Mononuclear cell (primary cell): ENCODE results near the gene ASB8. TPM values are rescaled to one million over a fixed set of nuclear protein-coding genes. Genes with fewer than 3 reads are reported as not detected.
"Not testable (repeated sequence)": the region's sequence is repeated elsewhere in the genome, so short reads cannot be mapped to it uniquely, and the experiment has no call there.

Source experiments
- H3K27me3 ChIP-seq: 2 replicates; pipeline ENCODE4 v1.6.0; 2011; ENCODE audit warnings: low read length, control low read depth; ENCODE audit not compliant: insufficient read depth
- H3K4me1 ChIP-seq: 2 replicates; pipeline ENCODE4 v1.5.1; 2011; ENCODE audit warnings: mild to moderate bottlenecking, low read length, control low read depth; ENCODE audit not compliant: insufficient read depth
- H3K4me3 ChIP-seq: 2 replicates; pipeline ENCODE4 v1.5.1; 2011; ENCODE audit warnings: mild to moderate bottlenecking, low read length, moderate library complexity
- H3K9me3 ChIP-seq: 2 replicates; pipeline ENCODE4 v1.5.1; 2011; ENCODE audit warnings: low read depth, mild to moderate bottlenecking, control low read depth, low read length
- total RNA-seq: library from RNA; depleted of rRNA; stranded (reverse); fragments of >200 nt; gene quantifications from one replicate; pipeline ENCODE4 v1.2.3, GENCODE V29; 2012

ASB8 gene
- total RNA-seq, 1 donor: 47.3 TPM

DNA sequence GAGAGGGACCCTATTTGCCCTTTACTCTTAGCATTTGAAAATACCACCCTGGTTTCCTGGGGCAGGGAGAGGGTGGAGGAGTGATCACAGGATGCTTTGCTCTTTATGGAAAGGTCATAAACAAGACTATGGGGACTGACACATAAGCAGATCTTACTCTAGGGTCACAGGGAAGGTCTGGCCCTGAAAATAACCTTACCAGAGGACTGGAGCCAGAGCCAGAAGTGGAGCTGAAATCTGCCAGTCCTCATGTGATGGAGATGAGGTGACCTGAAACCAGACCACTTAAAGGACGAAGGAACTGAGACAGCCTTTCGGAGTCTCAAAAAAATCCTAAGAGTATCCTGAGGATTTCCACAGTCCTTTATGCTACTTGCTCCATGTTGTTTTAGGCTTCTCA is 25.8 kb downstream of the ASB8 start:
- Histone ChIP-seq H3K27me3 (no peaks in the 10 kb centered on the region), H3K4me3 (no peak overlapping the region), H3K4me1 (no peaks in the 10 kb centered on the region), H3K9me3 (no peaks in the 10 kb centered on the region)

DNA sequence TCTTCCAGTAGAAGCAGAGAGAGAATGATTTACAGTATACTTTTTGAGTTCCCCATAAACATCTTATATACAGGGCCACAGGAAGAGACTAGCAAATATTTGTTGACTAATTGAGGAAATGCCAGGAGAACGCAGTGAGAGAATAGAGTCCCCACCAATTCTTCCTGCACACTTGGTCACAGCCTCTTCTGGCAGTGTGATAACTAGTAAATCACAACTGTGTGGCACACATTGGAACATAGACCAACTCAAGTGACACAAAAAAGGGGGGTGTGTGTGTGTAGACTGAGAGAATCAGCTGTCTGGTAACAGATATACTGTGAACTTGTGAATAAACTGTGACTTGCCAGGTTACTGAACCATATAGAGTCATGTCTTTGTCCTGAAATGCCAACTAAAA is 27.9 kb downstream of the ASB8 start:
- Histone ChIP-seq H3K4me3 (no peak overlapping the region), H3K9me3 (no peaks in the 10 kb centered on the region), H3K4me1 (no peaks in the 10 kb centered on the region), H3K27me3 (no peaks in the 10 kb centered on the region)

GRCh38 chr12:48128800-48129199 is 28.5 kb downstream of the ASB8 start:
- Histone ChIP-seq H3K4me3 (no peak overlapping the region), H3K4me1 (no peaks in the 10 kb centered on the region), H3K9me3 (no peaks in the 10 kb centered on the region), H3K27me3 (no peaks in the 10 kb centered on the region)

GRCh38 chr12:48126953-48127630 is 30.2 kb downstream of the ASB8 start:
- no peaks in the 10 kb centered on the region for H3K27me3 ChIP-seq
- no peaks in the 10 kb centered on the region for H3K9me3 ChIP-seq
- H3K4me1 ChIP-seq: no peaks in the 10 kb centered on the region
- H3K4me3 ChIP-seq: no peak overlapping the region

DNA sequence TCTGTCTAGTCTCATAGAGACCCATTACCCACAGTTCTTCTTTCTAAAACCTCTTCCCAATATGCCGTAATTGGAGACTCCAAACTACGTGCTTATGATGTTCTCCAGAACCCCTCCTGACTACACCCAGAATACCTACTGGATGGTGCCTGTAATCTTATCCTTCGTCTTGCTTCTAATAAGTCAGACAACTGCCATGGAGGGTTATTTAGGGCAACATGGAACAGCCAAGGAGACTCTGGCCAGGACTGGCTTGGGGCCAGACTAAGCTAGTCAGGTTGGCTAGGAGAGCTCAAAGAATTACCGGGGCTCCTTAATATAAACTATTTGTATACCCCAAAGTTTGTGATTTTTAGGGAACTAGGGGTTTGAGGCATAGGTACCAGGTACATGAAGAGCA is 31.3 kb downstream of the ASB8 start:
- H3K27me3 ChIP-seq: no peaks in the 10 kb centered on the region
- H3K4me3 ChIP-seq: no peak overlapping the region
- no peaks in the 10 kb centered on the region for H3K4me1 ChIP-seq
- H3K9me3 ChIP-seq: no peaks in the 10 kb centered on the region

DNA sequence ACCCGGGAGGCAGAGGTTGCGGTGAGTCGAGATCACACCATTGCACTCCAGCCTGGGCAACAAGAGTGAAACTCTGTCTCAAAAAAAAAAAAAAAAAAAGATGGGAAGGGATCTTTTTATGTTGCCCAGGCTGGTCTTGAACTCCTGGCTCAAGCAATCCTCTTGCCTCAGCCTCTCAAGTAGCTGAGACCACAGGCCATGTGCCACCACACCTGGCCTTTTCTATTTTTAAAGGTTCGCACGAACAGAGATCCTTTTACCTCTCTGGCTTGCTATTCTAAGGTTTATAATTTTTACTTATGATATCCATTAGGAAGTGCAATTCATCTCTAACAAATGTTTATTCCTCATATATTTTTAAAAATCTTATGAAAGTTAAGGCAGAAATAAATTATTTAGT is 31.8 kb downstream of the ASB8 start:
- H3K4me3 ChIP-seq, H3K9me3 ChIP-seq, H3K4me1 ChIP-seq, H3K27me3 ChIP-seq: not testable (repeated sequence)

DNA sequence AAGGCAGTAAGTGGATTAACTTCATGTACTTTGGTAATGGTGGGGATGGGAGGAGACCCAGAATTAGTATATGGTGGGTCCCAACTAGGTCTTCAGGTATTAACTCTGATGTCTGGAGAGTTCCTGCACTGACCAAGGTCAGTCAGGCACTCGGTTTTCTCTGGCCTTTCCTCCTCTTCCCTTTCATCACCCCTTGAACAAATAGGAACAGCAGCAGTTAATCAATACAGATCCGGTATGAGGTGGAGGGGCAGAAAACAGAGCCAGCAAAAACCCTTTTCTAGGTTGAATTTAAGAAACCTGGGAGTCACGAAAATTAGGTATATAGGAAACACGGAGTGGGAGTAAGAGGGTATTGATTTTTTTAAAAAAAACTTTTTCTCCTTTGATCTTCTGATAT is 34.1 kb downstream of the ASB8 start:
- Histone ChIP-seq H3K4me3 (no peak overlapping the region), H3K4me1 (peaks cover 14% of the 10 kb centered on the region), H3K27me3 (no peaks in the 10 kb centered on the region), H3K9me3 (no peaks in the 10 kb centered on the region)

DNA sequence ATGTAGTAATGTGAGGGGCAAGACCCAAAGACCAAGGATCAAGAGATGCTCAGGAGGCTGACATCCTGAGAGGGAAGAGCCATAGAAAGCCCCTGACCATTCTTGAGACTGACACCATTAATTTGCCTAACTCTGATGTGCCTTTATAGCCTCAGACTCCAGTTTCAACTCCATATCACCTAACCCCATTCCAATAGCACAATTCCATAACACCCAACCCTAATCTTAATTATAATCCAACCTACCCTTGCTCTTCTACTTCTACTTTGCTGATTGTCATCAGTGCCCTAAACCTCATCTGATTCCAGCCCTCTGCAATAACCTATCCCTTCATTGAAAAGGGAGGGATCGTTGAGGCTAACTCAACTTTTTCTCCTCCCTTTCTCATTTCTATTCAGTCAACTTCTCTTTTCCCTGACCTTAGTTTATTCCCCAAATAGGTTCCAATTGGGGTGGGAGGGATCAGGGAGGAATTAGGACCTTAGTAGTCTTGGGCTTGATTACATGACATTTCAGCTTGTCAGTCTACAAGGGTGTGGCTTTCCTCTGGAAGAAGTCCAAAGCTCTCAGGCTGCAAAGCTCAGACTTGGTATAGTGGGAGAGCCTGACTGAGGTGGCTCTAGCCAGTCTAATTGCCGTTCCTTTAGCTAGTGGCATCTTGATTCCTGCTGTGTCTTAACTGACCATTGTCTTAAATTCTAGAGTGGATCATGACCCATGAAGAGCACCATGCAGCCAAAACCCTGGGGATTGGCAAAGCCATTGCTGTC is 35.1 kb downstream of the ASB8 start:
- H3K27me3 ChIP-seq: no peaks in the 10 kb centered on the region
- H3K9me3 ChIP-seq: no peaks in the 10 kb centered on the region
- H3K4me3 ChIP-seq: no peak overlapping the region
- H3K4me1 ChIP-seq: peaks cover 14% of the 10 kb centered on the region

DNA sequence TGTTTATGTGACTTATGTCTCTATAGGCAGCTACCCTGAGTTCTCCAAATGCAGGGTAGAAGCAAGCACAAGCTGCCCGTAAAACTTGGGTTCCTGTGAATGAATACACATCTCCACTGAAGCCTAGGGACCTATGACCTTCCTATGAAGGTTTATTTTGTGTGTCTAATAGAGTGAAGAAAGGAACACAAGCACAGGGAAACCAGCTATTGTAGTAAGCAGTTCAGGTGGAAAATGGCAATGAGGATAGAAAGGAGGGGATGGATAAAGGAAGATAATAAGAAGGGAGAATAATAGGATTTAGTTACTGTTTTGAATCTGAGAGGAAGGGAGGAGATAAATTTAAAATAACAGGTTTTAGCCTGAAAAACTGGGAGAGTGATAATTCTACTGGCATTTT is 35.8 kb downstream of the ASB8 start:
- peaks cover 14% of the 10 kb centered on the region for H3K4me1 ChIP-seq
- H3K9me3 ChIP-seq: no peaks in the 10 kb centered on the region
- no peaks in the 10 kb centered on the region for H3K27me3 ChIP-seq
- H3K4me3 ChIP-seq: no peak overlapping the region

- Histone ChIP-seq H3K9me3 (no peaks in the 10 kb centered on the region), H3K4me3 (peak overlapping the region; percentile 51), H3K4me1 (peaks cover 14% of the 10 kb centered on the region)
Measured at GRCh38 chr12:48119834-48120195, 37.5 kb downstream of the ASB8 start.

GRCh38 chr12:48119078-48119833 is 38.1 kb downstream of the ASB8 start, which contains the start of gene PFKM:
Gene PFKM (plus strand): TSS chr12:48119364. CDS start chr12:48122775, 3,411 bp downstream.
- Histone ChIP-seq H3K27me3 (no peaks in the 10 kb centered on the region), H3K9me3 (no peaks in the 10 kb centered on the region), H3K4me1 (peaks cover 14% of the 10 kb centered on the region), H3K4me3 (peak within 1 kb of the TSS; percentile 51)

More at GRCh38 chr12:48119834-48120195, 37.5 kb downstream of the ASB8 start:
- H3K27me3 ChIP-seq: no peaks in the 10 kb centered on the region

DNA sequence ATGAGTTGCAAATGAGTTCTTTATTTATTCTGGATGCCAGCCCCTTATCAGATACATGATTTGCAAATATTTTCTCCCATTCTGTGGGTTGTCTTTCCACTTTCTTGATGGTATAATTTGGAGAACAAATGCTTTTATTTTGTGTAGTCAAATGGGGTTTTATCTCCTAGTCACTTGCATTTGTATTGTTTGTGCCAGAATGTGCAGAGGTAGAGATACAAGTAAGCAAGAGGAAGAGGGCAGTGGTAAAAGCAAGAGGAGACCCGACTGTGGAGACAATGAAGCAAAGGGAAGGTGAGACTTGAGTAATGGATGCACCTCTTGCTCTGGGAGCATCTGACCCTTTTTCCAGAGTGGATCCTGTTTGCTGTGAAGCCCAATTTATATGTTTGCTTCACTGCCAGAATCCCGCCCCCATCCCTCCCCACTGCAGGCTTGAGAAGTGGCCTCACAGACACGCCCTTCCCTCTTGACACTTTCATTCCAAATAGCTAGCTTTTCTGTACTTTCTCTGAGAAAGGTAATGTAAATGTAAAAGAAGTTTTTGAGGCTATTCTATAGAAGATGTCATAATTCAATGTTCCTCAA is 38.9 kb downstream of the ASB8 start:
- Histone ChIP-seq H3K4me1 (peaks cover 14% of the 10 kb centered on the region), H3K9me3 (no peaks in the 10 kb centered on the region), H3K4me3 (no peak overlapping the region), H3K27me3 (no peaks in the 10 kb centered on the region)

- no peak overlapping the region for H3K4me3 ChIP-seq
- no peaks in the 10 kb centered on the region for H3K9me3 ChIP-seq
- H3K27me3 ChIP-seq: no peaks in the 10 kb centered on the region
- H3K4me1 ChIP-seq: peaks cover 14% of the 10 kb centered on the region
Measured at GRCh38 chr12:48115957-48116356, 41.4 kb downstream of the ASB8 start.

DNA sequence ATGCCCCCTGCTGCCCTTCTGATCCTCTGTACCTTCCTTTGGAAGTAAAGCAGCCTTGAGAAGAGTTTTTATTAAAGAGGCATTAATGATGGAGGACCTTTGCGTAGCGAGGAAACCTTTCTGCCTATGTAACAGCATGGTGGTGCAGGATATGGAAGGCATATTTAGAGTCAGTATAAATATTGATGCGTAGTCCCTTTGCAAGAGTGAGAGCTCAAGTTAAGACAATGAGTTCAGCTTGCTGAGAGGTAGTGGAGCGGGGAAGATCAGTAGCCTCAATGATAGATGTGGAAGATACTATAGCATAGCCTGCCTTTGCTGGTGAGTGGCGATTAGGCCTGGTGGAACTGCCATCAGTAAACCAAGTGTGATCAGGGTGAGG is 46.0 kb downstream of the ASB8 start:
- peaks cover 11% of the 10 kb centered on the region for H3K4me1 ChIP-seq
- not testable (repeated sequence) for H3K9me3 ChIP-seq, H3K4me3 ChIP-seq

GRCh38 chr12:48110691-48111311 is 46.5 kb downstream of the ASB8 start:
- Histone ChIP-seq H3K4me1 (peaks cover 13% of the 10 kb centered on the region), H3K27me3 (no peaks in the 10 kb centered on the region), H3K9me3 (no peaks in the 10 kb centered on the region), H3K4me3 (no peak overlapping the region)

More for the DNA sequence above, 46.0 kb downstream of the ASB8 start:
- H3K27me3 ChIP-seq: not testable (repeated sequence)
